GM12878 (cell line): ENCODE measurements around the gene UST. TPM values are rescaled to one million over a fixed set of nuclear protein-coding genes. Genes with fewer than 3 reads are reported as not detected.

Experiments
- ASH2L ChIP-seq: fragments of 300-600, 200-600 bp; sonication (generic); IDR thresholded peaks from 2 replicates; pipeline ENCODE4 v1.6.1; 2017; ENCODE audit warnings: low read depth, mild to moderate bottlenecking, borderline replicate concordance
- BHLHE40 ChIP-seq, 2 experiments: fragments of 450-650 bp in 1 of 2; IDR thresholded peaks; 2 replicates each; pipeline ENCODE4 v1.6.1; 2011 to 2017; ENCODE audit warnings: low read depth in 2 of 2, borderline replicate concordance in 1 of 2, improper control_type of control experiment in 1 of 2, low read length in 1 of 2, mild to moderate bottlenecking in 1 of 2
- BRCA1 ChIP-seq: IDR thresholded peaks from 2 replicates; pipeline ENCODE4 v1.6.1; 2011; ENCODE audit warnings: low read depth, low read length, improper control_type of control experiment
- CREM ChIP-seq: IDR thresholded peaks from 2 replicates; pipeline ENCODE4 v1.6.1; 2014; ENCODE audit warnings: antibody characterized with exemption, low read depth
- EGR1 ChIP-seq, 2 experiments: IDR thresholded peaks; 1 replicate in 1 of 2; 2 replicates in 1 of 2; pipeline ENCODE4 v1.6.1; 2011 to 2012; ENCODE audit warnings: low read depth in 2 of 2, low read length in 2 of 2, borderline replicate concordance in 1 of 2, mild to moderate bottlenecking in 1 of 2, moderate library complexity in 1 of 2
- HDAC2 ChIP-seq: fragments of 200-600 bp; sonication (generic); IDR thresholded peaks from 2 replicates; pipeline ENCODE4 v1.6.1; 2017
- HDAC6 ChIP-seq: fragments of 200-600 bp; sonication (generic); IDR thresholded peaks from one replicate; pipeline ENCODE4 v1.8.0; 2017; ENCODE audit warnings: antibody characterized with exemption; ENCODE audit not compliant: unreplicated experiment
- IRF4 ChIP-seq: IDR thresholded peaks from 2 replicates; pipeline ENCODE4 v1.6.1; 2011; ENCODE audit warnings: low read depth, low read length
- MTA2 ChIP-seq: fragments of 450-650 bp; IDR thresholded peaks from 2 replicates; pipeline ENCODE4 v1.6.1; 2016; ENCODE audit warnings: low read depth, mild to moderate bottlenecking, moderate library complexity
- MXI1 ChIP-seq: fragments of 150-350 bp; IDR thresholded peaks from 2 replicates; pipeline ENCODE4 v1.6.1; 2011; ENCODE audit warnings: low read depth, mild to moderate bottlenecking, inconsistent platforms, low read length, improper control_type of control experiment
- NR2C2 ChIP-seq: IDR thresholded peaks from 2 replicates; pipeline ENCODE4 v1.6.1; 2011; ENCODE audit warnings: borderline replicate concordance, low read depth; ENCODE audit not compliant: control insufficient read depth, insufficient read length
- PAX5 ChIP-seq: IDR thresholded peaks from 2 replicates; pipeline ENCODE4 v1.6.1; 2011; ENCODE audit warnings: low read depth, low read length, borderline replicate concordance
- REST ChIP-seq: IDR thresholded peaks from 2 replicates; pipeline ENCODE4 v1.6.1; 2012; ENCODE audit warnings: mild to moderate bottlenecking, low read depth, low read length
- RFX5 ChIP-seq: IDR thresholded peaks from 2 replicates; pipeline ENCODE4 v1.6.1; 2011; ENCODE audit warnings: low read depth, low read length, improper control_type of control experiment
- STAT1 ChIP-seq: fragments of 450-650 bp; conservative IDR thresholded peaks from 2 replicates; pipeline ENCODE4 v1.6.1; 2014; ENCODE audit warnings: antibody characterized with exemption, mild to moderate bottlenecking
- ZBTB40 ChIP-seq: fragments of 450-650 bp; IDR thresholded peaks from 2 replicates; pipeline ENCODE4 v1.6.1; 2016; ENCODE audit warnings: mild to moderate bottlenecking, moderate library complexity, borderline replicate concordance
- ZNF207 ChIP-seq: fragments of 450-650 bp; IDR thresholded peaks from 2 replicates; pipeline ENCODE4 v1.6.1; 2014; ENCODE audit warnings: antibody characterized with exemption, mild to moderate bottlenecking, borderline replicate concordance
- ZNF217 ChIP-seq: fragments of 450-650 bp; IDR thresholded peaks from 2 replicates; pipeline ENCODE4 v1.6.1; 2017; ENCODE audit warnings: antibody characterized with exemption, mild to moderate bottlenecking
- polyA plus RNA-seq, 11 experiments: library from polyadenylated mRNA; depleted of rRNA in 4 of 11; unstranded in 6 of 11; stranded (reverse) in 5 of 11; fragments of >200 nt; fragmentation: Nextera tagmentation in 4 of 11; fragmentation: Illumina TruSeq in 1 of 11; extraction: Ambion mirVana in 4 of 11; extraction: Trizol in 1 of 11; gene quantifications; 1 replicate in 1 of 11; 2 replicates in 10 of 11; pipeline versions ENCODE4 v1.2.1 to v1.2.3, GENCODE V29; 2011 to 2016; ENCODE audit warnings: inconsistent platforms in 2 of 11, missing spikeins in 2 of 11, low read depth in 1 of 11
- total RNA-seq, 4 experiments: library from RNA; depleted of rRNA in 3 of 4; stranded (reverse); fragments of >200 nt in 3 of 4; fragmentation: Illumina TruSeq in 1 of 4; extraction: Trizol in 1 of 4; gene quantifications; 2 replicates each; pipeline versions ENCODE4 v1.2.1 to v1.2.3, GENCODE V29; 2013 to 2021

The UST gene
- total and polyA plus RNA-seq, 10 of the 15 experiments (the other 5 are each of a cell fraction or from before 2014, with no cell fraction given), result 0.74 to 43.3 (median 2.2) TPM

- no peak for TF ChIP-seq HDAC6
- TF ChIP-seq BRCA1, result no peak
- TF ChIP-seq BHLHE40 (IDR thresholded peaks at IDR 0.05; ENCODE audit: borderline replicate concordance in 1 of 2, low read depth in 2 of 2, low read length in 1 of 2), result peak in 1 of 2 experiments; percentile 34; a peak in 1 of 4 replicates
- TF ChIP-seq STAT1, result no peak
- no peak for TF ChIP-seq ZNF207
- no peak for TF ChIP-seq ASH2L
- TF ChIP-seq HDAC2, result no peak
- TF ChIP-seq ZBTB40, result 0 out of 2 replicates have a peak, but pooled peaks have one; percentile 40
- no peak for TF ChIP-seq REST
- peak; percentile 82 for TF ChIP-seq PAX5
- TF ChIP-seq NR2C2, result no peak
- TF ChIP-seq MTA2, result no peak
- TF ChIP-seq EGR1 (IDR thresholded peaks at IDR 0.05; ENCODE audit: borderline replicate concordance in 1 of 2, low read depth in 2 of 2, low read length in 2 of 2), result no peak
- no peak for TF ChIP-seq MXI1
- no peak for TF ChIP-seq RFX5
- TF ChIP-seq CREM, result 0 out of 2 replicates have a peak, but pooled peaks have one; percentile 22
- no peak for TF ChIP-seq IRF4
- no peak for TF ChIP-seq ZNF217
Observed at GRCh38 chr6:149054559-149055194, 307.8 kb downstream of the UST start (continued).
